ENCODE results near the gene NTRK2.

NTRK2 gene

GRCh38 chr9:84686068-84686467, 16.5 kb downstream of the NTRK2 start:
- no peak for DNase-seq

- DNase-seq = no peak
Observed at GRCh38 chr9:84688956-84689355, 19.4 kb downstream of the NTRK2 start.

GRCh38 chr9:84691634-84692033, 22.1 kb downstream of the NTRK2 start:
- no peak for DNase-seq

- DNase-seq = no peak
Observed at GRCh38 chr9:84694248-84694647, 24.7 kb downstream of the NTRK2 start.

- no peak for DNase-seq
Observed at GRCh38 chr9:84697042-84697441, 27.5 kb downstream of the NTRK2 start.

GRCh38 chr9:84697509-84698114, 28.1 kb downstream of the NTRK2 start:
- DNase-seq = peak; percentile 27

- DNase-seq = no peak
Observed at GRCh38 chr9:84698323-84698722, 28.8 kb downstream of the NTRK2 start.

GRCh38 chr9:84699984-84700383, 30.5 kb downstream of the NTRK2 start:
- no peak for DNase-seq

GRCh38 chr9:84701801-84702200, 32.3 kb downstream of the NTRK2 start:
- no peak for DNase-seq

GRCh38 chr9:84702471-84702870, 32.9 kb downstream of the NTRK2 start:
- no peak for DNase-seq

GRCh38 chr9:84703793-84704192, 34.3 kb downstream of the NTRK2 start:
- DNase-seq = no peak

GRCh38 chr9:84705128-84705527, 35.6 kb downstream of the NTRK2 start:
- no peak for DNase-seq

- DNase-seq = no peak
Observed at GRCh38 chr9:84708400-84708799, 38.9 kb downstream of the NTRK2 start.

- no peak for DNase-seq
Observed at GRCh38 chr9:84709056-84709455, 39.5 kb downstream of the NTRK2 start.

GRCh38 chr9:84710701-84711397, 41.3 kb downstream of the NTRK2 start:
- DNase-seq = no peak

GRCh38 chr9:84711398-84711777, 41.9 kb downstream of the NTRK2 start:
- DNase-seq = no peak

GRCh38 chr9:84711936-84712335, 42.4 kb downstream of the NTRK2 start:
- no peak for DNase-seq

GRCh38 chr9:84716217-84716616, 46.7 kb downstream of the NTRK2 start:
- no peak for DNase-seq

- no peak for DNase-seq
Observed at GRCh38 chr9:84718476-84718875, 48.9 kb downstream of the NTRK2 start.

- DNase-seq = no peak
Observed at GRCh38 chr9:84722388-84722989, 53.0 kb downstream of the NTRK2 start.

GRCh38 chr9:84723426-84723825, 53.9 kb downstream of the NTRK2 start:
- DNase-seq = no peak

GRCh38 chr9:84731696-84732095, 62.2 kb downstream of the NTRK2 start:
- DNase-seq = no peak

- DNase-seq = no peak
Observed at GRCh38 chr9:84736081-84736480, 66.6 kb downstream of the NTRK2 start.

- DNase-seq = no peak
Observed at GRCh38 chr9:84736536-84736935, 67.0 kb downstream of the NTRK2 start.

GRCh38 chr9:84738353-84738752, 68.8 kb downstream of the NTRK2 start:
- DNase-seq = no peak

Measured in CD4-positive, alpha-beta T cell treated with Interleukin-21 for 1 hour (primary cell).